ENCODE results near the gene TRNT1. TPM values are rescaled to one million over a fixed set of nuclear protein-coding genes. Genes with fewer than 3 reads are reported as not detected.

Gene TRNT1
- total RNA-seq, 1 donor from 2014 or later: 43.2 TPM

- intact Hi-C loops (cut with micrococcal nuclease): loop anchor here (1.0 to 10.0 kb wide), 4 partner anchors 149 to 1944 kb away; partner anchors contain the start of genes ARL8B and ITPR1
These were observed 51.2 kb downstream of the TRNT1 start for GRCh38 chr3:3177861-3178497.

GRCh38 chr3:3178498-3179328 lies 52.0 kb downstream of the TRNT1 start:
- intact Hi-C loops (cut with micrococcal nuclease): loop anchor here (1.0 to 10.0 kb wide), 7 partner anchors 52 to 1944 kb away; partner anchors contain the start of genes ARL8B, ITPR1, SETMAR and TRNT1

GRCh38 chr3:3179407-3180094 lies 52.8 kb downstream of the TRNT1 start, which contains the start of gene CRBN:
Gene CRBN (minus strand): TSS chr3:3179691. CDS start chr3:3179687, 4 bp downstream.
- intact Hi-C loops (cut with micrococcal nuclease): loop anchor here (1.0 to 10.0 kb wide), 6 partner anchors 53 to 1943 kb away; partner anchors contain the start of genes ARL8B, SETMAR and TRNT1

GRCh38 chr3:3180456-3180855 lies 53.7 kb downstream of the TRNT1 start:
- intact Hi-C loops (cut with micrococcal nuclease): no loop called here

- intact Hi-C loops (cut with micrococcal nuclease): no loop called here
These were observed 58.1 kb downstream of the TRNT1 start for GRCh38 chr3:3184876-3185275.

- intact Hi-C loops (cut with micrococcal nuclease): no loop called here
These were observed 62.5 kb downstream of the TRNT1 start for GRCh38 chr3:3189102-3189727.

GRCh38 chr3:3189961-3190360 lies 63.2 kb downstream of the TRNT1 start:
- intact Hi-C loops (cut with micrococcal nuclease): no loop called here

- intact Hi-C loops (cut with micrococcal nuclease): no loop called here
These were observed 65.0 kb downstream of the TRNT1 start for GRCh38 chr3:3191675-3192285.

GRCh38 chr3:3192286-3192675 lies 65.5 kb downstream of the TRNT1 start:
- intact Hi-C loops (cut with micrococcal nuclease): no loop called here

GRCh38 chr3:3194861-3195260 lies 68.1 kb downstream of the TRNT1 start:
- intact Hi-C loops (cut with micrococcal nuclease): no loop called here

- intact Hi-C loops (cut with micrococcal nuclease): no loop called here
These were observed 69.6 kb downstream of the TRNT1 start for GRCh38 chr3:3196148-3196861.

Other genes starting within 250 kb of the TRNT1 start
- gene IL5RA, start 16.6 kb upstream of the TRNT1 start, total RNA-seq: not detected in 2 replicates
- gene CRBN, start 52.8 kb downstream of the TRNT1 start, total RNA-seq: 68.9 and 69.8 TPM in 2 replicates